NCI-H146 (cell line): ENCODE results near the gene PKD1L1.

Experiments used
- DNase-seq: peaks from one replicate; lab custom pipeline; 2025; lab: John Stamatoyannopoulos, UW

PKD1L1 gene

GRCh38 chr7:47792521-47793121, 155.6 kb downstream of the PKD1L1 start:
- DNase-seq, result peak; percentile 45

GRCh38 chr7:47791682-47792081, 156.6 kb downstream of the PKD1L1 start:
- no peak for DNase-seq

- DNase-seq, result no peak
These were observed 160.2 kb downstream of the PKD1L1 start for GRCh38 chr7:47788083-47788482.

- DNase-seq, result no peak
These were observed 160.8 kb downstream of the PKD1L1 start for GRCh38 chr7:47787249-47788069.

GRCh38 chr7:47786557-47787248, 161.6 kb downstream of the PKD1L1 start:
- DNase-seq, result no peak

- DNase-seq, result no peak
These were observed 162.2 kb downstream of the PKD1L1 start for GRCh38 chr7:47785923-47786556.

GRCh38 chr7:47783456-47784223, 164.6 kb downstream of the PKD1L1 start:
- peak; percentile 71 for DNase-seq

- DNase-seq, result no peak
These were observed 165.5 kb downstream of the PKD1L1 start for GRCh38 chr7:47782792-47783191.

- no peak for DNase-seq
These were observed 166.2 kb downstream of the PKD1L1 start for GRCh38 chr7:47782022-47782421.

- DNase-seq, result no peak
These were observed 167.7 kb downstream of the PKD1L1 start for GRCh38 chr7:47780555-47780954.

GRCh38 chr7:47779341-47779771, 168.9 kb downstream of the PKD1L1 start:
- no peak for DNase-seq

GRCh38 chr7:47778153-47778661, 170.1 kb downstream of the PKD1L1 start:
- peak; percentile 86 for DNase-seq

- peak; percentile 19 for DNase-seq
These were observed 170.6 kb downstream of the PKD1L1 start for GRCh38 chr7:47777531-47778152.

GRCh38 chr7:47776335-47776734, 171.9 kb downstream of the PKD1L1 start:
- DNase-seq, result no peak

GRCh38 chr7:47775238-47775637, 173.0 kb downstream of the PKD1L1 start:
- no peak for DNase-seq

GRCh38 chr7:47772492-47772891, 175.8 kb downstream of the PKD1L1 start:
- DNase-seq, result no peak

- no peak for DNase-seq
These were observed 176.3 kb downstream of the PKD1L1 start for GRCh38 chr7:47771990-47772360.

- peak; percentile 57 for DNase-seq
These were observed 176.8 kb downstream of the PKD1L1 start for GRCh38 chr7:47771336-47771989.

GRCh38 chr7:47766126-47766525, 182.1 kb downstream of the PKD1L1 start:
- DNase-seq, result no peak

GRCh38 chr7:47765373-47765979, 182.8 kb downstream of the PKD1L1 start:
- DNase-seq, result no peak
